Esophagus squamous epithelium (tissue), 4 donors: ENCODE results near the gene C11orf24.
"Not testable (repeated sequence)": the region's sequence is repeated elsewhere in the genome, so short reads cannot be mapped to it uniquely, and the experiment has no call there.

Experiments used
- CTCF ChIP-seq, 6 experiments: fragments of 450-650 bp in 4 of 6; fragments of 200-600 bp in 2 of 6; sonication (generic) in 2 of 6; IDR thresholded peaks; one replicate each; pipeline ENCODE4 v1.5.1; 2016 to 2019; ENCODE audit warnings: antibody characterized with exemption in 6 of 6, mild to moderate bottlenecking in 4 of 6, moderate library complexity in 4 of 6
- POLR2A ChIP-seq, 4 donors: fragments of 450-650 bp; IDR thresholded peaks; one replicate each; pipeline ENCODE4 v1.6.1; 2017; ENCODE audit warnings: antibody characterized with exemption in 4 of 4, mild to moderate bottlenecking in 4 of 4, moderate library complexity in 3 of 4

GRCh38 chr11:68299517-68299879 lies 27.7 kb upstream of the C11orf24 start:
- not testable (repeated sequence) for TF ChIP-seq CTCF, POLR2A (IDR thresholded peaks at IDR 0.05)
